Activated CD8-positive, alpha-beta memory T cell treated with anti-CD3 and anti-CD28 coated beads for 36 hours (primary cell): ENCODE measurements around the gene RXRA. TPM values are rescaled to one million over a fixed set of nuclear protein-coding genes. Genes with fewer than 3 reads are reported as not detected.

Experiments
- CTCF ChIA-PET: fragments of 350-600 bp; sonication (Branson Sonifier 250); formaldehyde crosslinking; loops from one replicate; lab custom pipeline; 2021; ENCODE audit warnings: antibody characterized with exemption; lab: Charles Lee
- POLR2A ChIA-PET: fragments of 350-600 bp; sonication (Branson Sonifier 250); formaldehyde crosslinking; loops from one replicate; lab custom pipeline; 2021; ENCODE audit warnings: antibody characterized with exemption; lab: Charles Lee
- total RNA-seq, 2 experiments: library from RNA; stranded (reverse); gene quantifications; one replicate each; pipeline ENCODE4 v1.2.3, GENCODE V29; 2021

The RXRA gene
- total RNA-seq, 2 experiments from 2014 or later: 6.4 to 6.7 TPM

DNA sequence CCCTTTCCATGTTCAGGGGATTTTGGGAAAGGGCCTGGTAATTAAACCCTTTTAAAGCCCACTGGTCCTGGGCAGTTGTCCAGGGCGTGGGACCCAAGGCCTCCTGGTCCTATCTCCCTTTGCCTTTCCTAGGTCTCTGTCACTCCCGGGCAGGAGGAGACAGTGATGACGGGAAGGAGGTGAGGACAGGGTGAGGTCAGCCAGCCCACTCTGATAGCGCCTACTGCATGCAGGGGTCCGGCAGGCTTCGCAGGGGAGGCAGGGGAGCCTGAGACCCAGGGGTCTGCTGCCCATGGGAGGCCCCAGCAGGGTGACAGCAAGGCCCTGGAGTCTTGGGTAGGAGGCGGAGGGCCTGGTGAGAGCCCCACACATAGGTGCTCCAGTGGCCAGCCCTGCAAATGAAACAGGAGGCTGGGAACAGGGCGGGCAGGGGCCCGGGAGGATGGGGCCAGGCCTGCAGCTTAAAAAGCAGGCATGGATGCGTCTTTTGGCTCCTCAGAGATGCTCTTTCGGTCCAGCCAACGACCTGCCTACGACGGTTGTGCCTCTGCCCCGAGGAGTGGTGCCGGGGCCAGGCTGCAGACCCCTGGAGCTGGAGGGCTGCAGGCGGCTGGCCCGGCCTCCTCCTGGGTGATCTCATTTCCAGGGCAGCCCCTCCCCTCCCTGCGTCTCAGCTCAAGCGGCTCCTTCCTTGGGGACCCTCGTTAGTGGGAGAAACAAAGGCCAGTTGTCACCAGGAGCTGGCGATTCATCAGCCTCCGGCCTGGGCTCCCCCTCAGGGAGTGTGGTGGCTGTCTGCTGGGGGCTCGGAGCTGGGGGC lies 6.7 kb upstream of the RXRA start:
- ChIA-PET CTCF (interaction anchor here (1.4 kb wide), 1 partner anchor 123 kb away, joined by 5 read pairs; no protein-coding TSS in a partner anchor), POLR2A (no interaction called here)

DNA sequence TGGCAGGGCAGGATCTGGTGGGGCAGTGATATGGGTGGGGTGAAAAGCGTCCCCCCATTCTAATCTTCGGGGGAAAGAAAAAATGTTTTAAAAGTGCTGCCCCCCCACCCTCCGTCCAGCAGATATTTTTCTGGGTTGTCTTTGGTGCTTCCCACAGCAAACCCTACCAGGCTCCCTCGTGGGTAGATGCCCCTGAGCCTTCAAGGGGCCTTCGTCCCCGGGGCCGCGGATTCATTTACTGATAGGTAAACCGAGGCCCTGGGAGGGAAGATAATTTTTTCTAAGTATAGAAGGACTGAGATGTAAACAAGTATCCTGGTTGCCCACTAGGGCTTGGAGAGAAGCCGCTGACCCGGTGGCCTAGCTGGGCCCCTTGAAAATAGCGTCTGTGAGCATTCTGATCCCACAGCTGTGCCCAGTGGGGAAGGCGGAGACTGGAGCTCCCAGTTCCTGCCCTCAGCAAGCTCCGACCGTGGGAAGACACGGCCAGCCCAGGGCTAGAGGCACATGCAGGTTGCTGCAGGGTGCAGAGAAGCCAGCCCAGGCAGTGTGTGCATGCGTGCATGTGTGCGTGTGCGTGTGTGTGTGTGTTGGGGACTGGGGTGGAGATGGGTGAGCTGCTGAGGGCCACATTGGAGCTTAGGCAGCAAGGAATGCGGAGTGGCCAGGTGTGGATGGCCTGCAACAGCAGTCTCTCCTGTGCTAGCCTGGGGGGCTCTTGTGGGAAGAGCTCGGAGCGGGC lies 6.0 kb upstream of the RXRA start:
- POLR2A ChIA-PET: no interaction called here
- CTCF ChIA-PET: interaction anchor here (1.4 kb wide), 1 partner anchor 123 kb away, joined by 5 read pairs; no protein-coding TSS in a partner anchor

- ChIA-PET CTCF (interaction anchor here (1.4 kb wide), 1 partner anchor 122 kb away, joined by 5 read pairs; no protein-coding TSS in a partner anchor), POLR2A (no interaction called here)
Observed at GRCh38 chr9:134320868-134321471, 5.3 kb upstream of the RXRA start.

DNA sequence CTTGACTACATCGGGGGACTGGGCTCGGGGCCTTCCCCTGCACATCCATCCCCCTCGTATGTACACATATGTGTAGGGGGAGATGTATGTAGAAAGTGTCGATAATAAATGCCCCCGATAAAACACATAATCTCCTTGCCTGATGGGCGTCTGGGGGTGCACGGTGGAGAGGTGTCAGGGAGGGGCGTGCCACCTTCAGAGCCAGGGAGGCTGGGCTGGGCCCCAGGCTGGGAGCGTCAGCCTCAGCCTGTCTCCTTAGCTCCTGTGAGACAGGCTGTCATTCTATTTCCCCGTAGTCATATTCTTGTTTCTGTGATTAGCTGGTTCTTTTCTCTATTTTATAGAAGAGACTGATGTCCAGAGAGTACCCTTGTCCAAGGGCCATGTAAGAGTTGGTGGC lies 4.7 kb upstream of the RXRA start:
- POLR2A ChIA-PET: no interaction called here
- CTCF ChIA-PET: no interaction called here

DNA sequence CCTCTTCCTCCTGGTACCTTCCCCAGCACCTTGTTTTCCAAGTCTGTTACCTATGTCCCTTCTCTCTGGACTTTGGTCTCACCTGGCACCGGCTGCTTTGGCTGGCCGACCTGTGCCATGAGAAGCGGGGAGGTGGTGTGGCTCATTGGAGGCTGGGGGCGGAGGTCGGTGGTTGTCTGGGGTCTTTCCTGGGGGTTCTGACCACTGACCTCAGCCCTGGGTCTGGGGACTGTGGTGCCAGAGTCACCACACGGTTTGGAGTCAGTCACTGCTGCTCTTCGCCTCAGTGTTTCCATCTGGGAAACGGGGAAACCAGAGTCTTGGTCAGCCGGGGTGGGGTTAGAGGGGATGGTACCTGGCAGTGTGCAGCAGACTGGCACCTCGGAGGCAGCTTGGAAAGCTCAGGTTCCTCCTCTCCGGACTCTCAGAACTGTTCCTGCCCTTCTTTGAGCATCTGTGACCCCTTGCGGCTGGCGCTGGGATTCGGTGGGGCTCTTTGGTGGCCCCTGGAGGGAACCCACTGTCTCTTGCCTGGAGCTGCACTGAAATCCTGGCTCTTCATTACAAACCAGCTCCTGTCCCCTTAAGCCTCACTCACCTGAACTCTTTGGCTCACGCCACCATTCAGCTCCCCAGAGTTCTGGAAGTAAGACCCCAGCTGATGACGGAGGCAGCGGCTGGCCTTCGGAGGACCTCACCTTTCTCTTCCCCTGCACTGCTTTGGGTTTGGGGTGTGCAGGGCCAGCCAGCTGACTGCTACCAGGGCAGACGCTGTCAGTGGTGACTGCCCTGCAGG lies 4.1 kb upstream of the RXRA start:
- ChIA-PET CTCF (no interaction called here), POLR2A (no interaction called here)

GRCh38 chr9:134322781-134323241 lies 3.4 kb upstream of the RXRA start:
- ChIA-PET POLR2A (no interaction called here), CTCF (no interaction called here)

GRCh38 chr9:134323741-134324358 lies 2.4 kb upstream of the RXRA start:
- ChIA-PET CTCF (interaction anchor here (0.9 to 1.2 kb wide), 2 partner anchors 67 to 120 kb away, joined by 3 to 4 read pairs; no protein-coding TSS in a partner anchor), POLR2A (interaction anchor here (1.0 to 1.1 kb wide), 2 partner anchors 72 to 119 kb away, joined by 3 to 4 read pairs; no protein-coding TSS in a partner anchor)

- ChIA-PET POLR2A (interaction anchor here (1.0 to 1.1 kb wide), 2 partner anchors 72 to 118 kb away, joined by 3 to 4 read pairs; no protein-coding TSS in a partner anchor), CTCF (interaction anchor here (0.9 to 1.2 kb wide), 2 partner anchors 67 to 119 kb away, joined by 3 to 4 read pairs; no protein-coding TSS in a partner anchor)
Observed at GRCh38 chr9:134324359-134325095, 1.7 kb upstream of the RXRA start.

- POLR2A ChIA-PET: no interaction called here
- CTCF ChIA-PET: interaction anchor here (1.0 kb wide), 1 partner anchor 118 kb away, joined by 3 read pairs; no protein-coding TSS in a partner anchor
Observed at GRCh38 chr9:134325096-134325812, 1.0 kb upstream of the RXRA start.

GRCh38 chr9:134326724-134327601 lies 708 bp downstream of the RXRA start:
- ChIA-PET POLR2A (no interaction called here), CTCF (interaction anchor here (0.9 to 1.4 kb wide), 3 partner anchors 19 to 65 kb away, joined by 3 read pairs; no protein-coding TSS in a partner anchor)

GRCh38 chr9:134327671-134328231 lies 1.5 kb downstream of the RXRA start:
- CTCF ChIA-PET: interaction anchor here (0.9 to 1.4 kb wide), 4 partner anchors 19 to 121 kb away, joined by 3 to 5 read pairs (median 3); no protein-coding TSS in a partner anchor
- POLR2A ChIA-PET: no interaction called here

DNA sequence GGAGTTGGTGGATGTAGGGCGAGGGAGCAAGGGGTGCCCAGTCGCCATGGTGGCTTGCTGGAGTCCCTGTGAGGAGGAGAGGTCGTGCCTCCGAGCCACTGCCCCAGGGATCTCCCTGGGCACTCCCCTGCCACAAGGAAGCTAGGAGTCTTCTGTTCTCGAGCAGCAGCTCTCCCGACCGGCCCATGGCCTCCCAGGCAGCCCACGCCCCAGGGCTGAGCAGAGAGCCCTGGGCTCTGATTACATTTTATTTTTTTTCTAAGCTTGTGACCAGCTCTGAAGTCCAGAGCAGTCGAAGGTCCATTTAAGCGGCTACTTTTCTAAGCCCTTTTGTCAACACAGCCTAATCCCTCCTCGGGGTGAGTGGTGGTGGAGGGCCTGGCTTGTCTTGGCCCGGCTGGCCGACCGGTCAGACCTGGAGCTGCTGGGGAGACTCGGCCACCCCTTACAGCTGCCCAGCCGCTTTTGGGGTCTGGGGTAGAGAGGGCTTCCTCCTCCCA lies 2.1 kb downstream of the RXRA start:
- CTCF ChIA-PET: interaction anchor here (0.9 to 1.4 kb wide), 4 partner anchors 18 to 121 kb away, joined by 3 to 5 read pairs (median 3); no protein-coding TSS in a partner anchor

GRCh38 chr9:134328841-134329575 lies 2.8 kb downstream of the RXRA start:
- ChIA-PET POLR2A (no interaction called here), CTCF (interaction anchor here (1.1 kb wide), 1 partner anchor 120 kb away, joined by 5 read pairs; no protein-coding TSS in a partner anchor)

More for the DNA sequence above, 2.1 kb downstream of the RXRA start:
- POLR2A ChIA-PET: no interaction called here

GRCh38 chr9:134329576-134329855 lies 3.3 kb downstream of the RXRA start:
- CTCF ChIA-PET: no interaction called here

DNA sequence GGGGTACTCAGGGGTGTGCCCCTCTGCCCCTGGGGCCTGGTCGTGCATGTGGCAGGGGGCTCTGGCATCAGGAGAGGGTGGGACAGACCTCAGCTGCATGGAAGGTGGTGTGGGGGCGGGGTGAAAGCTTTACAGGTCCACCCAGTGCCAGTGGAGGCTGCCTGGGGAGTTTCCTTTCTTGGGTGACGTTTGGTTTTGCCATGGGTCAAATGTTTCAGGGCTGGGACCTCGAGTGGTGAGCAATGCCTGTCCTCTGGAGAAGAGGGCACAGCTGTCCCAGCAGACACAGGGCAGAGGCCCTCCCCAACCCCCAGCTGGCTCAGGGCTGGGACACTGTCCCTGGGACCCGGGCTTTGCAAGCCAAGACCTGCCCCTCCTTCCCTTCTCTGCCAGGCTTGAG lies 3.6 kb downstream of the RXRA start:
- ChIA-PET CTCF (no interaction called here), POLR2A (no interaction called here)

More at GRCh38 chr9:134329576-134329855, 3.3 kb downstream of the RXRA start:
- POLR2A ChIA-PET: no interaction called here
